Mesenchymal stem cell (in vitro differentiated cells and primary cell): ENCODE measurements around the gene GMFB.

Source experiments
- DNase-seq: peaks from one replicate; pipeline ENCODE4 v3.0.0-alpha.2; 2013
- H2AFZ ChIP-seq: one replicate; pipeline ENCODE4 v1.6.1; 2013; ENCODE audit warnings: low read depth, mild to moderate bottlenecking, control low read depth, inconsistent platforms, low read length, moderate library complexity
- H2AK5ac ChIP-seq: 2 replicates; pipeline ENCODE4 v1.6.1; 2013; ENCODE audit warnings: low read length, moderate library complexity, mild to moderate bottlenecking, inconsistent platforms; ENCODE audit not compliant: severe bottlenecking
- H2BK120ac ChIP-seq: one replicate; pipeline ENCODE4 v1.6.1; 2013; ENCODE audit warnings: low read depth, mild to moderate bottlenecking, inconsistent platforms, low read length, moderate library complexity
- H2BK12ac ChIP-seq, 2 experiments: one replicate each; pipeline ENCODE4 v1.6.1; 2013; ENCODE audit warnings: inconsistent platforms in 2 of 2, low read length in 2 of 2, mild to moderate bottlenecking in 2 of 2, moderate library complexity in 2 of 2, control low read depth in 1 of 2
- H2BK15ac ChIP-seq: one replicate; pipeline ENCODE4 v1.6.1; 2013; ENCODE audit warnings: mild to moderate bottlenecking, low read depth, inconsistent platforms; ENCODE audit not compliant: poor library complexity, severe bottlenecking
- H2BK5ac ChIP-seq: 2 replicates; pipeline ENCODE4 v1.6.1; 2013; ENCODE audit warnings: low read depth, mild to moderate bottlenecking, low read length, control low read depth, inconsistent platforms; ENCODE audit not compliant: poor library complexity, severe bottlenecking
- H3K14ac ChIP-seq, 2 experiments: one replicate each; pipeline ENCODE4 v1.6.1; 2013; ENCODE audit warnings: inconsistent platforms in 2 of 2, low read length in 2 of 2, control low read depth in 1 of 2, mild to moderate bottlenecking in 1 of 2, moderate library complexity in 1 of 2
- H3K18ac ChIP-seq, 2 experiments: one replicate each; pipeline ENCODE4 v1.6.1; 2013; ENCODE audit warnings: inconsistent platforms in 2 of 2, low read length in 2 of 2, control low read depth in 1 of 2, low read depth in 1 of 2, mild to moderate bottlenecking in 1 of 2
- H3K23ac ChIP-seq, 2 experiments: one replicate each; pipeline ENCODE4 v1.6.1; 2013; ENCODE audit warnings: inconsistent platforms in 2 of 2, low read length in 2 of 2, mild to moderate bottlenecking in 2 of 2, moderate library complexity in 2 of 2, control low read depth in 1 of 2
- H3K27ac ChIP-seq: 2 replicates; pipeline ENCODE4 v1.5.1; 2013; ENCODE audit warnings: mild to moderate bottlenecking, moderate library complexity, low read length, control low read depth, inconsistent platforms; ENCODE audit not compliant: poor library complexity, severe bottlenecking
- H3K27me3 ChIP-seq, 2 experiments: 2 replicates each; pipeline versions ENCODE4 v1.6.1 to v1.7.0; 2013; ENCODE audit warnings: low read length in 2 of 2, mild to moderate bottlenecking in 2 of 2, moderate library complexity in 2 of 2, control low read depth in 1 of 2, inconsistent platforms in 1 of 2; ENCODE audit not compliant: control insufficient read depth in 1 of 2, insufficient read depth in 1 of 2
- H3K36me3 ChIP-seq, 2 experiments: 2 replicates each; pipeline versions ENCODE4 v1.6.1 to v1.7.0; 2013; ENCODE audit warnings: low read length in 2 of 2, control low read depth in 1 of 2, inconsistent platforms in 1 of 2, low read depth in 1 of 2, mild to moderate bottlenecking in 1 of 2; ENCODE audit not compliant: insufficient read depth in 2 of 2, control insufficient read depth in 1 of 2
- H3K4ac ChIP-seq, 2 experiments: one replicate each; pipeline ENCODE4 v1.6.1; 2013; ENCODE audit warnings: inconsistent platforms in 2 of 2, low read length in 2 of 2, mild to moderate bottlenecking in 2 of 2, moderate library complexity in 2 of 2, control low read depth in 1 of 2, low read depth in 1 of 2
- H3K4me1 ChIP-seq: 2 replicates; pipeline ENCODE4 v1.6.1; 2013; ENCODE audit warnings: low read depth, low read length, control low read depth; ENCODE audit not compliant: control insufficient read depth, insufficient read depth
- H3K4me2 ChIP-seq: 2 replicates; pipeline ENCODE4 v1.6.1; 2013; ENCODE audit warnings: low read length, mild to moderate bottlenecking, inconsistent platforms; ENCODE audit not compliant: poor library complexity, severe bottlenecking
- H3K4me3 ChIP-seq, 2 experiments: 2 replicates each; pipeline versions ENCODE4 v1.5.1 to v1.7.0; 2013; ENCODE audit warnings: low read length in 2 of 2, mild to moderate bottlenecking in 2 of 2, control low read depth in 1 of 2, low read depth in 1 of 2; ENCODE audit not compliant: insufficient read depth in 1 of 2
- H3K79me1 ChIP-seq: replicated peaks from 2 replicates; pipeline ENCODE4 v1.6.1; 2013; ENCODE audit warnings: mild to moderate bottlenecking, control low read depth, low read length, inconsistent platforms; ENCODE audit not compliant: poor library complexity, severe bottlenecking
- H3K9ac ChIP-seq: 2 replicates; pipeline ENCODE4 v1.7.0; 2013; ENCODE audit warnings: mild to moderate bottlenecking, low read length, moderate library complexity
- H3K9me3 ChIP-seq: 2 replicates; pipeline ENCODE4 v1.7.0; 2013; ENCODE audit warnings: mild to moderate bottlenecking, low read length; ENCODE audit not compliant: control insufficient read depth
- H4K8ac ChIP-seq: one replicate; pipeline ENCODE4 v1.6.1; 2013; ENCODE audit warnings: inconsistent platforms, mild to moderate bottlenecking, low read length, moderate library complexity
- H4K91ac ChIP-seq: one replicate; pipeline ENCODE4 v1.6.1; 2013; ENCODE audit warnings: mild to moderate bottlenecking, low read length, inconsistent platforms
- WGBS: methylation state at CpG from one replicate; pipeline ENCODE4 v1.1.7; 2013; ENCODE audit warnings: mixed read lengths; 5-methylcytosine and 5-hydroxymethylcytosine counted together

Gene GMFB

DNA sequence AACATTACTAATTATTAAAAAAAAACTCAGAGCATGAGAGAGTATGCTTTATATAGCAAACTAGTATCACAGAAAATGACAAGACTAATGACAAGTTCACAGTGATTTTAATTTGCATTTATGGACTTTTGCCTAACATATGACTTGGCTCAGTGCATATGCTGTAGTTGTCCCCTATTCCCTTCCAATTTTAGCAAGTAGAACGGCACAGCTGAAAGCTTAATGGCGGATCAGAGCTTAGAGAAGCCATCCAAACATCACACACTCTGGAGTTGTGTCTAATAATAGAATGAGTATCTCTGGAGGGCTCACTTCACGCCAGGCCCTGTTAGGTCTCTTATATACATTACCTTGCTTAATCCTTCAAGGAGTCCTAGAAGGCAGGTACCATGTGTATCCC lies 60.9 kb downstream of the GMFB start:
- no CpG with 5 or more reads among the region's 3 CpGs for WGBS
- H3K4me3 ChIP-seq = no peak overlapping the region

DNA sequence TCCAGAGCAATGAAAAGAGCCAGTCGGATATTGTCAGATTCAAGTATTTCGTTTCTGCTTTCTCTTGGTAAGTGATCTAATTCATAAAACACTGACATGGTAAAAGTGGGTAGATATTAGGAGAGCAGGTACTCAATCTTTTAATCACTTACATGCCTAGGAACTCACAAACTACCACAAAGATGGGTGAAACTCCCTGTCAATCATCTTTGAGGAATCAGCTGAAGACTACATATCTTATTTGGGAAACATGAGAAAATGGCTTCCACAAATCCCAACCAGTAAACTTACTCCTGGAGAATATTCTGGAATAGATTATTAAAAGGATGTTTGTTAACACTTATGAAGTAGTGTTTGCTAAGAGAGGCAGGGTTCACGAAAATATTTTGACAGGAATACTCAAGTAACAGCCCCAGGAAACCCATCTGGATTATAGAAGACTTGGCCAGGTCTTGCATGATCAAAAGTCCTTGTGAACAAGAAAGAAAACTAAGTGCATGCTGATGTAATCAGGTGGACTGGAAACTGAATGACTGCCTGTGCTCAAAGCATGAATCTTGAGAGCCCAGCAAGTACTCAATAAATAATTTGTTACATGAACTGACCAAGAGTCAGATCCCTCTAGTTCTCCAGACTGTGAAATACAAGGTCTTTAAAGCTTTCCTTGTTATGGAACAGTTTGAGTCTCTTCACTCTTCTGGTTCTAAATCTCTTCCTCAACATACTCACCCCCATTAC lies 63.1 kb downstream of the GMFB start:
- no peak overlapping the region for H2AFZ ChIP-seq
- H3K18ac ChIP-seq = no peak overlapping the region
- H3K27me3 ChIP-seq = no peaks in the 10 kb centered on the region
- no peak overlapping the region for H3K4me2 ChIP-seq
- no peaks in the 10 kb centered on the region for H3K4me1 ChIP-seq
- no peak for DNase-seq
- no peaks in the 10 kb centered on the region for H3K9me3 ChIP-seq
- H3K23ac ChIP-seq = no peak overlapping the region
- no peak overlapping the region for H2BK15ac ChIP-seq
- H4K91ac ChIP-seq = no peak overlapping the region
- H3K9ac ChIP-seq = no peak overlapping the region
- no peak overlapping the region for H2BK12ac ChIP-seq
- no peak overlapping the region for H3K14ac ChIP-seq
- no peak overlapping the region for H4K8ac ChIP-seq
- no peak overlapping the region for H2BK120ac ChIP-seq
- H3K36me3 ChIP-seq = peaks cover 9 to 75% of the 10 kb centered on the region in 2 experiments
- no peak overlapping the region for H3K4me3 ChIP-seq
- 100% methylated on average over 3 of the region's 3 CpGs for WGBS
- H2AK5ac ChIP-seq = no peak overlapping the region
- H3K4ac ChIP-seq = no peak overlapping the region
- H3K79me1 ChIP-seq = peaks cover 8% of the 10 kb centered on the region
- no peak overlapping the region for H3K27ac ChIP-seq
- no peak overlapping the region for H2BK5ac ChIP-seq

More for the DNA sequence above, 60.9 kb downstream of the GMFB start:
- no peak for DNase-seq
- Histone ChIP-seq H2AFZ (no peak overlapping the region), H3K4me2 (no peak overlapping the region), H4K8ac (no peak overlapping the region), H4K91ac (no peak overlapping the region), H3K27ac (no peak overlapping the region), H3K27me3 (no peaks in the 10 kb centered on the region), H3K9me3 (no peaks in the 10 kb centered on the region), H3K23ac (no peak overlapping the region), H3K4me1 (no peaks in the 10 kb centered on the region), H3K18ac (no peak overlapping the region), H2AK5ac (no peak overlapping the region), H2BK120ac (no peak overlapping the region), H2BK15ac (no peak overlapping the region), H2BK5ac (no peak overlapping the region), H3K9ac (no peak overlapping the region), H3K36me3 (peaks cover 14 to 82% of the 10 kb centered on the region in 2 experiments), H3K4ac (no peak overlapping the region), H3K14ac (no peak overlapping the region), H2BK12ac (no peak overlapping the region), H3K79me1 (peaks cover 16% of the 10 kb centered on the region)

DNA sequence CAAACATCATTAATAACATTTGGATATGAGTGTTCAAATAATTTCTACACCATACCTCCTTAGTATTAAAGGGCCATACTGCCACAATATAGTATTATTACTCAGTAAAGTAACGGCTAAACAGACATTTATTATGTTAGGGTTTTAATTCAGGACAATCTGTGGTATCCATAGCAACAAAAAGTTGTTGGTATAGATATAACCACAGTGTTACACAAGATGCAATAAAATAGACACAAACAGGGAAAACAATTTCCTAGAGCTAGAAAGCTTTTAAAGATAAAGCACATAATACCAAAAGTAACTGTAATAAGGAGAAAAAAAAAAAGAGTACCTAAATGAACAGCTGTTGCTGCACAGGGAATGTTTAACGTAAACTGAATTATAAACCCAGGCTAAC lies 63.7 kb downstream of the GMFB start:
- 100% methylated on average over 1 of the region's 2 CpGs for whole genome bisulfite sequencing
- H2AFZ ChIP-seq = no peak overlapping the region
- no peak overlapping the region for H2BK15ac ChIP-seq

More for the DNA sequence above, 63.7 kb downstream of the GMFB start:
- H3K18ac ChIP-seq = no peak overlapping the region
- no peak overlapping the region for H3K4ac ChIP-seq
- H3K9me3 ChIP-seq = no peaks in the 10 kb centered on the region
- H2AK5ac ChIP-seq = no peak overlapping the region
- no peak overlapping the region for H3K9ac ChIP-seq
- no peak overlapping the region for H4K8ac ChIP-seq
- H3K27ac ChIP-seq = no peak overlapping the region
- no peak overlapping the region for H2BK12ac ChIP-seq
- no peak overlapping the region for H3K4me3 ChIP-seq
- peak; percentile 25 for DNase-seq
- no peak overlapping the region for H3K4me2 ChIP-seq
- H3K36me3 ChIP-seq = peaks cover 8 to 69% of the 10 kb centered on the region in 2 experiments
- H2BK5ac ChIP-seq = no peak overlapping the region
- no peak overlapping the region for H4K91ac ChIP-seq
- H3K14ac ChIP-seq = no peak overlapping the region
- no peaks in the 10 kb centered on the region for H3K27me3 ChIP-seq
- no peak overlapping the region for H2BK120ac ChIP-seq
- H3K79me1 ChIP-seq = peaks cover 8% of the 10 kb centered on the region
- no peak overlapping the region for H3K23ac ChIP-seq
- H3K4me1 ChIP-seq = no peaks in the 10 kb centered on the region
